Uterus (tissue), 2 donors: Measurements from ENCODE around the gene EMX2.

Experiments
- CTCF ChIP-seq, 4 experiments: fragments of 200-600 bp in 2 of 4; fragments of 450-650 bp in 2 of 4; sonication (generic) in 2 of 4; IDR thresholded peaks; one replicate each; pipeline ENCODE4 v1.5.1; 2016 to 2019; ENCODE audit warnings: antibody characterized with exemption in 4 of 4, mild to moderate bottlenecking in 2 of 4, moderate library complexity in 1 of 4
- POLR2A ChIP-seq, 2 donors: fragments of 450-650 bp; IDR thresholded peaks; one replicate each; pipeline ENCODE4 v1.6.1; 2016; ENCODE audit warnings: antibody characterized with exemption in 2 of 2, mild to moderate bottlenecking in 1 of 2, moderate library complexity in 1 of 2

DNA sequence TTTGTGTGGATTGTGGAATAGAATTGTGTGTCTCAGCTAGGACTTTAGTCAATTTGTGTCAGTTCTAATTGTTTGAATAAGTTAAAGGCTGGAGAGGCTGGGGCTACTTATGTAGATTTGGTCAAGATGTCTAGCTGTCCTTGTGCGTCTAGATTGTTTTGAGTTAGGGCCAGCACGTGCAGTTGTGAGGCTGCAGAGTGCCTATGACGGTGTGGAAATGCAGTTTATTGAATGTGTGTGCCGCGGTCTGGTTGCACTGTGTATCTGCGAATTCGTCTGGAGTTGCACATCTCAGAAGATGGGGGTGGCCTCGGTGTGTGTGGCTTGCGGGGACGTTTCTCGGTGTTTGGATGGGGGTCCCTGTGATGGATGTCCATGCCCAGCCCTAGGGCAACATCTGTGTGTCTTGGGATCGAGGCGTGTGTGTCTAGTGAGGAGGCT, 10.2 kb downstream of the EMX2 start:
- TF ChIP-seq CTCF (IDR thresholded peaks at IDR 0.05) (no peak), POLR2A (IDR thresholded peaks at IDR 0.05) (no peak)
